Activated T-helper 1 cell treated with Interleukin-2 at 50 U/mL for 16 hours (primary cell): ENCODE data around the gene SYT4.
"Not testable (repeated sequence)": the region's sequence is repeated elsewhere in the genome, so short reads cannot be mapped to it uniquely, and the experiment has no call there.

Experiments used
- DNase-seq: peaks from one replicate; pipeline ENCODE4 v3.0.0-alpha.2; 2020; ENCODE audit warnings: low read depth

SYT4 gene

GRCh38 chr18:43277164-43277600 lies at the start of gene SYT4:
Gene SYT4 (minus strand): TSS chr18:43277490. CDS start chr18:43277281, 209 bp downstream.
- no peak for DNase-seq

- no peak for DNase-seq
Observed at GRCh38 chr18:43322132-43322531, 44.8 kb upstream of the SYT4 start.

- no peak for DNase-seq
Observed at GRCh38 chr18:43314941-43315340, 37.7 kb upstream of the SYT4 start.

GRCh38 chr18:43312891-43313290 lies 35.6 kb upstream of the SYT4 start:
- no peak for DNase-seq

- DNase-seq: no peak
Observed at GRCh38 chr18:43310239-43310638, 32.9 kb upstream of the SYT4 start.

GRCh38 chr18:43303376-43303775 lies 26.1 kb upstream of the SYT4 start:
- no peak for DNase-seq

GRCh38 chr18:43286187-43286586 lies 8.9 kb upstream of the SYT4 start:
- not testable (repeated sequence) for DNase-seq

GRCh38 chr18:43283299-43283698 lies 6.0 kb upstream of the SYT4 start:
- DNase-seq: no peak

- DNase-seq: no peak
Observed at GRCh38 chr18:43279015-43279744, 1.9 kb upstream of the SYT4 start.

GRCh38 chr18:43278355-43278754 lies 1.1 kb upstream of the SYT4 start:
- DNase-seq: no peak

- DNase-seq: no peak
Observed at GRCh38 chr18:43276491-43276890, 799 bp downstream of the SYT4 start.

- no peak for DNase-seq
Observed at GRCh38 chr18:43275546-43275945, 1.7 kb downstream of the SYT4 start.

- DNase-seq: no peak
Observed at GRCh38 chr18:43274526-43274925, 2.8 kb downstream of the SYT4 start.

- DNase-seq: no peak
Observed at GRCh38 chr18:43271593-43272432, 5.5 kb downstream of the SYT4 start.

- no peak for DNase-seq
Observed at GRCh38 chr18:43267818-43268217, 9.5 kb downstream of the SYT4 start.

- DNase-seq: no peak
Observed at GRCh38 chr18:43265465-43265864, 11.8 kb downstream of the SYT4 start.

GRCh38 chr18:43248610-43249249 lies 28.6 kb downstream of the SYT4 start:
- no peak for DNase-seq

- DNase-seq: no peak
Observed at GRCh38 chr18:43247944-43248343, 29.3 kb downstream of the SYT4 start.

GRCh38 chr18:43238429-43238828 lies 38.9 kb downstream of the SYT4 start:
- DNase-seq: no peak

GRCh38 chr18:43236921-43237320 lies 40.4 kb downstream of the SYT4 start:
- no peak for DNase-seq

- no peak for DNase-seq
Observed at GRCh38 chr18:43234889-43235288, 42.4 kb downstream of the SYT4 start.

GRCh38 chr18:43222501-43222900 lies 54.8 kb downstream of the SYT4 start:
- no peak for DNase-seq

- DNase-seq: no peak
Observed at GRCh38 chr18:43220691-43221090, 56.6 kb downstream of the SYT4 start.
